SU-DHL-6 (cell line): ENCODE results near the gene TMEM220.

Experiments used
- H2AFZ ChIP-seq: fragments of 200-600 bp; sonication (generic); 2 replicates; pipeline ENCODE4 v1.6.1; 2014; ENCODE audit warnings: low read depth, mild to moderate bottlenecking, moderate library complexity, mixed read lengths, antibody characterized with exemption, low read length; ENCODE audit not compliant: severe bottlenecking
- H3F3A ChIP-seq: fragments of 200-600 bp; shearing (Covaris generic); 2 replicates; pipeline ENCODE4 v1.6.0; 2016; ENCODE audit warnings: antibody characterized with exemption, mild to moderate bottlenecking; ENCODE audit not compliant: insufficient read depth
- H3K27ac ChIP-seq: fragments of 200-600 bp; sonication (generic); 2 replicates; pipeline ENCODE4 v1.5.1; 2016; ENCODE audit warnings: low read depth, mild to moderate bottlenecking, low read length, moderate library complexity, mixed read lengths
- H3K27me3 ChIP-seq: fragments of 200-600 bp; sonication (generic), shearing (Covaris generic); 2 replicates; pipeline ENCODE4 v1.6.0; 2014; ENCODE audit warnings: mild to moderate bottlenecking, low read length
- H3K36me3 ChIP-seq: fragments of 200-600 bp; sonication (generic); 2 replicates; pipeline ENCODE4 v1.6.1; 2014; ENCODE audit warnings: mild to moderate bottlenecking, low read length, mixed read lengths
- H3K4me2 ChIP-seq: fragments of 300-600, 200-600 bp; shearing (Covaris generic), sonication (generic); 2 replicates; pipeline ENCODE4 v1.6.0; 2014; ENCODE audit warnings: low read length, low read depth, mild to moderate bottlenecking; ENCODE audit not compliant: poor library complexity, severe bottlenecking
- H3K4me3 ChIP-seq: fragments of 200-600 bp; sonication (generic); 2 replicates; pipeline ENCODE4 v1.5.1; 2014; ENCODE audit warnings: antibody characterized with exemption, low read length, mild to moderate bottlenecking, mixed read lengths; ENCODE audit not compliant: insufficient read depth, poor library complexity, severe bottlenecking
- H3K79me2 ChIP-seq: fragments of 200-600 bp; sonication (generic); 2 replicates; pipeline ENCODE4 v1.6.1; 2014; ENCODE audit warnings: mild to moderate bottlenecking, low read length, moderate library complexity; ENCODE audit not compliant: insufficient read depth
- H3K9ac ChIP-seq: fragments of 200-600 bp; sonication (generic); 2 replicates; pipeline ENCODE4 v1.7.0; 2014; ENCODE audit warnings: mild to moderate bottlenecking, low read length
- H3K9me2 ChIP-seq: fragments of 200-600 bp; sonication (generic); replicated peaks from 2 replicates; pipeline ENCODE4 v1.6.1; 2014; ENCODE audit warnings: low read length; ENCODE audit not compliant: insufficient read depth
- H3K9me3 ChIP-seq: fragments of 200-600 bp; sonication (generic); 2 replicates; pipeline ENCODE4 v1.6.1; 2014; ENCODE audit warnings: low read length, mixed read lengths; ENCODE audit not compliant: insufficient read depth
- H4K20me1 ChIP-seq: fragments of 200-600 bp; sonication (generic); 2 replicates; pipeline ENCODE4 v1.6.1; 2014; ENCODE audit warnings: low read depth, mild to moderate bottlenecking, antibody characterized with exemption, low read length, moderate library complexity, mixed read lengths
- EZH2phosphoT487 ChIP-seq: fragments of 200-600 bp; sonication (generic), shearing (Covaris generic); conservative IDR thresholded peaks from 2 replicates; pipeline ENCODE4 v1.6.1; 2018; ENCODE audit warnings: mild to moderate bottlenecking, antibody characterized with exemption, low read length, moderate library complexity, mixed read lengths
- TF ChIP-seq, protein P1 (sequence below): fragments of 200-600 bp; sonication (generic); IDR thresholded peaks from one replicate; pipeline ENCODE4 v1.5.1; 2017; ENCODE audit warnings: antibody characterized with exemption, mild to moderate bottlenecking, low read length, moderate library complexity; ENCODE audit not compliant: insufficient read depth, poor library complexity, severe bottlenecking

Gene TMEM220

DNA sequence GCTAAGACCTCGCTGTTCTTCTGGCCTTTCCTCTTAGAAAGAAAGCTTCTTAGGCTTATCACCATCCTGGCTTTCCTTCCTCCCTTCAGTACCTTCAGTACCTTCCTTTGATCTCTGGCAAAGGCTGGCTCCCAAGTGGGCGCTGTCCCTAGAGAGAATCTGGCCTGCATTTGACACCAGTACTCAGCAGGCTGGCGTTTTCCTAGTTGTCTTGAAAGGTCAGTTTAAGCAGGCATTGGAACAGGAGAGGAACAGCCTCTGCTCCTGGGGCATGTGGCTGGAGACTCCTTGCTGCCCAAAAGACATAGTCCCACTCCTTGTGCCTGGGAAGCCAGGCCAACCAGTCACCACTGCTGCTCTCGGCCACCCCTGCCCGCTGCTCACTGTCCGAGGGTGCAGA lies 40.0 kb upstream of the TMEM220 start:
- H3F3A ChIP-seq, result no peaks in the 10 kb centered on the region
- TF ChIP-seq, protein P1, sequence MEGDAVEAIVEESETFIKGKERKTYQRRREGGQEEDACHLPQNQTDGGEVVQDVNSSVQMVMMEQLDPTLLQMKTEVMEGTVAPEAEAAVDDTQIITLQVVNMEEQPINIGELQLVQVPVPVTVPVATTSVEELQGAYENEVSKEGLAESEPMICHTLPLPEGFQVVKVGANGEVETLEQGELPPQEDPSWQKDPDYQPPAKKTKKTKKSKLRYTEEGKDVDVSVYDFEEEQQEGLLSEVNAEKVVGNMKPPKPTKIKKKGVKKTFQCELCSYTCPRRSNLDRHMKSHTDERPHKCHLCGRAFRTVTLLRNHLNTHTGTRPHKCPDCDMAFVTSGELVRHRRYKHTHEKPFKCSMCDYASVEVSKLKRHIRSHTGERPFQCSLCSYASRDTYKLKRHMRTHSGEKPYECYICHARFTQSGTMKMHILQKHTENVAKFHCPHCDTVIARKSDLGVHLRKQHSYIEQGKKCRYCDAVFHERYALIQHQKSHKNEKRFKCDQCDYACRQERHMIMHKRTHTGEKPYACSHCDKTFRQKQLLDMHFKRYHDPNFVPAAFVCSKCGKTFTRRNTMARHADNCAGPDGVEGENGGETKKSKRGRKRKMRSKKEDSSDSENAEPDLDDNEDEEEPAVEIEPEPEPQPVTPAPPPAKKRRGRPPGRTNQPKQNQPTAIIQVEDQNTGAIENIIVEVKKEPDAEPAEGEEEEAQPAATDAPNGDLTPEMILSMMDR, result no peak
- TF ChIP-seq EZH2phosphoT487, result no peak
- no peaks in the 10 kb centered on the region for H3K9me3 ChIP-seq
- no peaks in the 10 kb centered on the region for H4K20me1 ChIP-seq
- H3K27me3 ChIP-seq, result no peaks in the 10 kb centered on the region; the same call in 1 of the 2 replicates
- no peak overlapping the region for H3K4me2 ChIP-seq
- no peaks in the 10 kb centered on the region for H3K9me2 ChIP-seq
- H3K36me3 ChIP-seq, result no peaks in the 10 kb centered on the region
- H2AFZ ChIP-seq, result no peak overlapping the region
- no peaks in the 10 kb centered on the region for H3K79me2 ChIP-seq
- H3K4me3 ChIP-seq, result no peak overlapping the region
- H3K27ac ChIP-seq, result no peak overlapping the region
- H3K9ac ChIP-seq, result no peak overlapping the region

GRCh38 chr17:10768750-10769251 lies 39.0 kb upstream of the TMEM220 start:
- no peaks in the 10 kb centered on the region for H3F3A ChIP-seq
- TF ChIP-seq EZH2phosphoT487, result no peak
- TF ChIP-seq, protein P1, result no peak
- no peaks in the 10 kb centered on the region for H4K20me1 ChIP-seq
- H3K79me2 ChIP-seq, result no peaks in the 10 kb centered on the region
- no peaks in the 10 kb centered on the region for H3K9me2 ChIP-seq
- no peak overlapping the region for H3K27ac ChIP-seq
- no peak overlapping the region for H2AFZ ChIP-seq
- no peaks in the 10 kb centered on the region; the same call in 1 of the 2 replicates for H3K27me3 ChIP-seq
- no peak overlapping the region for H3K9ac ChIP-seq
- no peak overlapping the region for H3K4me2 ChIP-seq
- H3K36me3 ChIP-seq, result no peaks in the 10 kb centered on the region
- H3K4me3 ChIP-seq, result no peak overlapping the region
- no peaks in the 10 kb centered on the region for H3K9me3 ChIP-seq

- no peaks in the 10 kb centered on the region for H4K20me1 ChIP-seq
- no peaks in the 10 kb centered on the region for H3F3A ChIP-seq
- TF ChIP-seq, protein P1, result no peak
- TF ChIP-seq EZH2phosphoT487, result no peak
- H3K79me2 ChIP-seq, result no peaks in the 10 kb centered on the region
- no peak overlapping the region for H3K27ac ChIP-seq
- no peak overlapping the region for H2AFZ ChIP-seq
- no peak overlapping the region for H3K4me3 ChIP-seq
- H3K9ac ChIP-seq, result no peak overlapping the region
- no peaks in the 10 kb centered on the region for H3K36me3 ChIP-seq
- no peak overlapping the region for H3K4me2 ChIP-seq
- H3K9me3 ChIP-seq, result no peaks in the 10 kb centered on the region
- no peaks in the 10 kb centered on the region for H3K9me2 ChIP-seq
- H3K27me3 ChIP-seq, result no peaks in the 10 kb centered on the region; the same call in 1 of the 2 replicates
Observed at GRCh38 chr17:10767232-10767631, 37.4 kb upstream of the TMEM220 start.
